Karpas-422 (cell line): ENCODE data around the gene AIP. TPM values are rescaled to one million over a fixed set of nuclear protein-coding genes. Genes with fewer than 3 reads are reported as not detected.

Experiments
- DNase-seq: peaks from one replicate; pipeline ENCODE4 v3.0.0-alpha.2; 2015
- H2AFZ ChIP-seq: fragments of 200-600 bp; sonication (generic); 2 replicates; pipeline ENCODE4 v1.6.1; 2014; ENCODE audit warnings: antibody characterized with exemption, low read length, mixed read lengths
- H3K27ac ChIP-seq: fragments of 200-600 bp; sonication (generic); 2 replicates; pipeline ENCODE4 v1.5.1; 2014; ENCODE audit warnings: mild to moderate bottlenecking, low read length, moderate library complexity
- H3K27me3 ChIP-seq: fragments of 200-600 bp; sonication (generic); 2 replicates; pipeline ENCODE4 v1.6.1; 2014; ENCODE audit warnings: low read length, mixed read lengths
- H3K36me3 ChIP-seq: fragments of 200-600 bp; sonication (generic); 2 replicates; pipeline ENCODE4 v1.6.1; 2014; ENCODE audit warnings: low read length, mixed read lengths; ENCODE audit not compliant: insufficient read depth
- H3K4me1 ChIP-seq: fragments of 200-600 bp; sonication (generic); 2 replicates; pipeline ENCODE4 v1.6.1; 2014; ENCODE audit warnings: mild to moderate bottlenecking, low read length, mixed read lengths
- H3K4me2 ChIP-seq: fragments of 200-600 bp; sonication (generic); 2 replicates; pipeline ENCODE4 v1.6.1; 2014; ENCODE audit warnings: low read length, low read depth, mild to moderate bottlenecking; ENCODE audit not compliant: poor library complexity, severe bottlenecking
- H3K4me3 ChIP-seq: fragments of 200-600 bp; sonication (generic); 2 replicates; pipeline ENCODE4 v1.5.1; 2014; ENCODE audit warnings: mild to moderate bottlenecking, antibody characterized with exemption, low read length, mixed read lengths
- H3K79me2 ChIP-seq: fragments of 200-600 bp; sonication (generic); 2 replicates; pipeline ENCODE4 v1.6.1; 2014; ENCODE audit warnings: mild to moderate bottlenecking, low read length, mixed read lengths
- H3K9ac ChIP-seq: fragments of 200-600 bp; sonication (generic); 2 replicates; pipeline ENCODE4 v1.6.0; 2014; ENCODE audit warnings: low read length
- H3K9me2 ChIP-seq: fragments of 200-600 bp; sonication (generic), shearing (Covaris generic); replicated peaks from 2 replicates; pipeline ENCODE4 v1.6.0; 2014; ENCODE audit warnings: mild to moderate bottlenecking, low read length, moderate library complexity; ENCODE audit not compliant: insufficient read depth
- H3K9me3 ChIP-seq: fragments of 300-700, 200-600 bp; sonication (generic); 2 replicates; pipeline ENCODE4 v1.6.1; 2014; ENCODE audit warnings: low read length, mixed read lengths
- H4K20me1 ChIP-seq: fragments of 200-600 bp; sonication (generic); 2 replicates; pipeline ENCODE4 v1.6.1; 2014; ENCODE audit warnings: mild to moderate bottlenecking, antibody characterized with exemption, low read length, low read depth; ENCODE audit not compliant: insufficient read depth
- total RNA-seq: library from RNA; depleted of rRNA; stranded (reverse); fragments of >200 nt; shearing (Covaris generic); gene quantifications from 2 replicates; pipeline ENCODE4 v1.2.3, GENCODE V29; 2014; ENCODE audit warnings: low replicate concordance

The AIP gene
- total RNA-seq, 1 experiment from 2014 or later, result 51.8 TPM

- Histone ChIP-seq H4K20me1 (no peaks in the 10 kb centered on the region), H3K4me3 (no peak overlapping the region), H2AFZ (no peak overlapping the region), H3K79me2 (no peaks in the 10 kb centered on the region), H3K4me1 (no peaks in the 10 kb centered on the region), H3K36me3 (no peaks in the 10 kb centered on the region), H3K9me3 (no peaks in the 10 kb centered on the region), H3K9me2 (no peaks in the 10 kb centered on the region), H3K27ac (no peak overlapping the region), H3K4me2 (no peak overlapping the region), H3K9ac (no peak overlapping the region), H3K27me3 (no peaks in the 10 kb centered on the region)
- DNase-seq, result no peak
Measured at GRCh38 chr11:67520856-67521824, 38.3 kb downstream of the AIP start.

DNA sequence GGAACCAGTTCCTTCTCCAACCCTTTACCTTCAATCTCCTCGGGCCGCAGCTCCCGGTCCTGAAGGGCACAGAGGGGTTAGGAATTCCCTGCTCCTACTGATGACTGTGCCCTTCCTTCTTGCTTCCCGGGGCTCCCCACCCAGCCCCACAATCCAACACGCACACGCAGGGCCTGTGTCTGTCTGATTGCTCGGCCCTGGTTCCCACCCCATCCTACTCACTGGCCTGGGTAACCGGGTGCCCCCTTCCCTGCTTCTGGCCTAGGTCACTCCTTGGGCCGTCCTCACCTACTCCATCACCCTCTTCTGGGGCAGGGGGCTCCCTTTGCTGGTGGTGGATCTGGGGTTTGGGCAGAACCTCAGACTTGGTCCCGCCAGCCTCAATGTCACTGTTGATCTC, 39.1 kb downstream of the AIP start:
- Histone ChIP-seq H3K9ac (no peak overlapping the region), H3K36me3 (no peaks in the 10 kb centered on the region), H3K4me1 (no peaks in the 10 kb centered on the region), H3K4me2 (no peak overlapping the region), H3K27ac (no peak overlapping the region), H3K4me3 (no peak overlapping the region), H3K9me3 (no peaks in the 10 kb centered on the region), H2AFZ (no peak overlapping the region), H3K79me2 (no peaks in the 10 kb centered on the region), H4K20me1 (no peaks in the 10 kb centered on the region), H3K9me2 (no peaks in the 10 kb centered on the region), H3K27me3 (no peaks in the 10 kb centered on the region)
- DNase-seq, result no peak

DNA sequence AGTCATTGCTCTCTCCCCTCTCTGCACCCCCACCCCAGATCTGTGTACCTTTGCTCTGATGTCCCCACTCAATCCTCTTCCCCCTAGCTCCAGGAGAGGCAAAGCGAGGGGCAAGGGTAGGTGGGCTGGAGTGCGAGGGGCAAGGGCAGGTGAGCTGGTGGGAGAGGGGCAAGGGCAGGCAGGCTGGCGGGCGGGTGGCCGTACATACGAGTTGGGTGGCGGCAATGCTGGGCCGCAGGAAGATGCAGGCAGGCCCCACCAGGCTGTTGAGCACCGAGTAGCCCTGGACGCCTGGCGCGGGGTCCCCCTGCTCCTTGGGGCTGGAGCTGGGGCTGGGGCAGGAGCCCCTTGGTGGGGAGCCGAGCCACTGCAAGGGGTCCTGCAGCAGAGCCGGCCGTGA, 39.5 kb downstream of the AIP start:
- no peaks in the 10 kb centered on the region for H4K20me1 ChIP-seq
- H3K4me3 ChIP-seq, result no peak overlapping the region
- H3K27me3 ChIP-seq, result no peaks in the 10 kb centered on the region
- no peak overlapping the region for H3K27ac ChIP-seq
- H3K4me2 ChIP-seq, result no peak overlapping the region
- no peak overlapping the region for H2AFZ ChIP-seq
- H3K9me2 ChIP-seq, result no peaks in the 10 kb centered on the region
- H3K36me3 ChIP-seq, result no peaks in the 10 kb centered on the region
- no peaks in the 10 kb centered on the region for H3K4me1 ChIP-seq
- H3K9me3 ChIP-seq, result no peaks in the 10 kb centered on the region
- no peak for DNase-seq
- H3K79me2 ChIP-seq, result no peaks in the 10 kb centered on the region
- H3K9ac ChIP-seq, result no peak overlapping the region

DNA sequence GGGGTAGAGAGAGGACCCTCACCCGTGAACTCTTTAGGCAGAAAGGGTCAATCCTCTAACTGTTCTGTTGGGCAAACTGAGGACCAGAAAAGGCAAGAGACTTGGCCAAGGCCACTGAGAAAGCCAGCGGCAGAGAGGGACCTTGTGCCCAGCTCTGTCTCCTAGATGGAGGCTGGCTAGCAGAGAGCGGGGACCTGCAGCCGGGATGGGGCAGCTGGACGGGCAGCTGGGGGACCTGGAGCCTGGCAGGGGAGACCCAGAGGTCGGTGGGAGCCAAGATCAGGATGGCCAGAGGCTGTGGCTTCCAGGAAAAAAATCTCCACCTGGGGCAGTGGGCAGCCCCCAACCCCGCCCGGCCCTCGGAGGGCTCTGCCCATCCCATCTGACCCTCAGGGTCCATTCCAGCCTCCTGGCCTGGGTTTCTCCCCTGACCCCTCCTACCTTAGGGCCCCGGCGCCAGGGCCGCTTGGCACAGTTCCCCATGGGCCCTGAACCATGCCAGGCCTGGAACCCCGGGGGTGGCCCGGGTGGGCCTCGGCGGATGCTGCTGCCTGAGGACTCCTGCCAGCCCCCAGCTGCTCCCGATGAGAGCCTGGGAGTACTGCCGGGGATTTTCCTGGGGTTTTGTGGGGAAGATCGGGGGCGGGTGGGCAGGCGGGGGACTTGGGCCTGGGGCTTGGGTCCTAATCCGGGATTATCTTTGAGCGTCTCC, 40.2 kb downstream of the AIP start, which contains the start of gene CABP2:
CABP2 (minus strand) TSS at position 603 of the 712 bp plus-strand sequence; CDS start at position 483, 120 bp downstream.
- Histone ChIP-seq H3K9ac (no peak within 1 kb of the TSS), H4K20me1 (no peaks in the 10 kb centered on the region), H3K79me2 (no peaks in the 10 kb centered on the region)

DNA sequence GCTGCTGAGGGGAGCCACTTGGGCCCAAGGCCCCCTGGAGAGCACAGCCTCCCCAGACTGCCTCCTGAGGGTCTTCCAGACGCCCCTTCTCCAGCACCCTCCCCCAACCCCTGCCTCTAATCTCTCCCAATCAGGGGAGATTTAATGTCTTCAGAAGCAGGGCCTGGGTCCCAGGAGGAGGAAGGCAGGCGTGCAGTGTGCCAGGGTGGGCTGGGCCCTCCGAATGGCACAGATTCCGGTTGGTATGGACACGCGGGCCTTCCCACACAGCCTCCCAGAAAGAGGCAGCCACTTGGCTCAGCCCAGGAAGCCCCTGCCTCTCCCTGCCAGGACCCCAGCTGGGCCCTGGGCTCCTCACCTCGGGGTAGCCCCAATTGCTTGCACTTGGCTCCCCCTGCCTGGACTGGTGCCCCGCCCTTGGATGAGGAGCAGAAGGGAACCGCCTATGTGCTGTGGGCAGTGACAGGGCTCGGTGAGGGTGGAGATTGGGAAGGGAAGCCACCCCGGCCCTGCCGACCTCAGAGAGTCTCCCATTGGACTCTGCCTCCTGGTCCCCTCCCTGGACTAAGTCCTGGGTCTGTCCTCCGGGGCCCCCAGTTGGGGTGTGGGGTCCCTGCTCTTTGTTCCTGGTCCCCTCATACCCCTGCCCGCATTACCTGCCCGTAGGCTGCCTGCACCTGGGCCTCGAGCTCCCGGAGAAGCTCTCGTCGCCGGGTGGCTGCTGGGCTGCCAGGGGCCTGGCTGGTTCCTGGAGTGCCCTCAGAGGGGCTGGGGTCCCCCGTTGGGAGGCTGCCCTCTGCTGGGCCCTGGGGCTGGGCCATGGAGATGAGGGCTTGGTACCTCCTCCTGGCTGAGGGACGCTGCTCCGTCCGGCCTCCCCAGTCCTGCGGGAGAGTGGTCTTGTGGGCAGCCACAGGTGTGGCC, 41.0 kb downstream of the AIP start:
- Histone ChIP-seq H3K36me3 (no peaks in the 10 kb centered on the region), H4K20me1 (no peaks in the 10 kb centered on the region), H3K27me3 (no peaks in the 10 kb centered on the region), H3K4me2 (no peak overlapping the region), H3K4me1 (no peaks in the 10 kb centered on the region), H3K9me3 (no peaks in the 10 kb centered on the region), H3K9ac (no peak overlapping the region), H2AFZ (no peak overlapping the region), H3K27ac (no peak overlapping the region), H3K79me2 (no peaks in the 10 kb centered on the region), H3K4me3 (no peak overlapping the region), H3K9me2 (no peaks in the 10 kb centered on the region)
- DNase-seq, result no peak

More for the DNA sequence above, 40.2 kb downstream of the AIP start, which contains the start of gene CABP2:
- no peaks in the 10 kb centered on the region for H3K36me3 ChIP-seq
- H3K4me1 ChIP-seq, result no peaks in the 10 kb centered on the region
- H3K9me3 ChIP-seq, result no peaks in the 10 kb centered on the region
- H3K27me3 ChIP-seq, result no peaks in the 10 kb centered on the region
- no peak within 1 kb of the TSS for H3K4me3 ChIP-seq
- H3K9me2 ChIP-seq, result no peaks in the 10 kb centered on the region
- DNase-seq, result no peak
- no peak within 1 kb of the TSS for H3K4me2 ChIP-seq
- H3K27ac ChIP-seq, result no peak within 1 kb of the TSS
- no peak within 1 kb of the TSS for H2AFZ ChIP-seq

DNA sequence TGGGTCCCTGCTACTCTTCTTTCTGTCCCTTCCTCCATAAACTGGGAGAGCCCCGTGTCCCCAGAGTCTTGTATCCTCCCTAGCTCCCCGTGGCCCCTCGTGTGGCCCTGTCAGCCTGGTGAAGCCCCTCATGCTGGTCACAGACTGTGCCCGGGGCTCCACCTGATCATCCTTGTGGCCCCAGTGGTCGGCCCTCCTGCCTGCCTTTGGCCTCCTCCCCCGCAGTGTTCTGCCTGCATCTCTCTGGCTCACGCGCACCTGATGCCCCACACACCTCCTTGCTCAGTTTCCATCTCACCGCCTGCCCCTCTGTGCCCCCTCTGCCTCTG, 41.6 kb downstream of the AIP start:
- DNase-seq, result no peak
- Histone ChIP-seq H3K9me3 (no peaks in the 10 kb centered on the region), H3K4me2 (no peak overlapping the region), H3K27ac (no peak overlapping the region), H3K36me3 (no peaks in the 10 kb centered on the region), H2AFZ (no peak overlapping the region), H3K9ac (no peak overlapping the region), H3K79me2 (no peaks in the 10 kb centered on the region), H4K20me1 (no peaks in the 10 kb centered on the region), H3K4me1 (no peaks in the 10 kb centered on the region), H3K27me3 (no peaks in the 10 kb centered on the region), H3K4me3 (no peak overlapping the region), H3K9me2 (no peaks in the 10 kb centered on the region)

DNA sequence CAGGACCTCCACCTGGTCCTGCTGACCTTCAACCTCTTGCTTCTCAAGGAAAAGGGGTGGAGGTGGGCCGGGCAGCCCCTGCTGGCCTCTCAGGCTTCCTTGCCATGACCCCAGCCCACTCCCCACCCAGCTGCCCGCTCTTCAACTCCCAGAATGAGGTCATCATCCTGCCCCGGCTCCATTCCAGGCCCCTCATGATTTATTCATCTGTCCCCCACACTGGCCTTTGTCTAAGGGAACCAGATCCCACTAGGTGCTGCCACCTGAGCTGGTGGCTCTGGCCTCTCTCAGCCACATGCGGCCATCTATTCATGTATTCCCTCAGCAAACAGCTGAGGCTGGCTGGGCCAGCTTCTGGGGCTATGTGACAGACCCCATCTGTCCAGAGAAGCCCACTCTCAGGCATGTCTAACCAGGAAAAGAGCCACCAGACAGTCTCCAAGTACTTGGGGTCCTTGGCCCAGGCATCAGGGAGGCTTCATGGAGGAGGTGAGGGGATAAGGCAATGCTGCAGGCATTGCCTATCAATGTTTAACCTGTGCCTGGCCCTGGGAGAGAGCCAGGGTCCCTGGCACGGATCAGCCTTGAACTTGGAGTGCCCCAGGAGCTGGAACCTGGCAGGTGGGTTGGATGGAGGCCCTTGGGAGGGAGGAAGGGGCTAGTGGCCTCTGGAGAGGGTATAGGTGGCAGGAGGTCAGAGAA, 42.6 kb downstream of the AIP start:
- H3K4me3 ChIP-seq, result no peak overlapping the region
- H3K27ac ChIP-seq, result no peak overlapping the region
- H3K9me2 ChIP-seq, result no peaks in the 10 kb centered on the region
- H3K4me2 ChIP-seq, result no peak overlapping the region
- no peaks in the 10 kb centered on the region for H3K36me3 ChIP-seq
- no peak overlapping the region for H2AFZ ChIP-seq
- no peaks in the 10 kb centered on the region for H3K4me1 ChIP-seq
- H3K79me2 ChIP-seq, result no peaks in the 10 kb centered on the region
- DNase-seq, result no peak
- no peak overlapping the region for H3K9ac ChIP-seq
- no peaks in the 10 kb centered on the region for H3K9me3 ChIP-seq
- H4K20me1 ChIP-seq, result no peaks in the 10 kb centered on the region
- H3K27me3 ChIP-seq, result no peaks in the 10 kb centered on the region
